Mesothelial cell of epicardium (in vitro differentiated cells): Measurements from ENCODE around the gene C6orf132. TPM values are rescaled to one million over a fixed set of nuclear protein-coding genes. Genes with fewer than 3 reads are reported as not detected.

ENCODE experiments used
- DNase-seq, 2 experiments: peaks; one replicate each; pipeline ENCODE4 v3.0.0; 2021; ENCODE audit warnings: low spot score in 2 of 2; ENCODE audit not compliant: unreplicated experiment in 2 of 2
- H3K27ac Mint-ChIP-seq: 2 replicates; pipeline ENCODE4 v1.8.0; 2021; ENCODE audit warnings: mixed read lengths
- H3K27me3 Mint-ChIP-seq: 2 replicates; pipeline ENCODE4 v1.8.0; 2021; ENCODE audit warnings: low read depth, mixed read lengths
- H3K36me3 Mint-ChIP-seq: 2 replicates; pipeline ENCODE4 v1.8.0; 2021; ENCODE audit warnings: mixed read lengths
- H3K4me1 Mint-ChIP-seq: 2 replicates; pipeline ENCODE4 v1.8.0; 2021; ENCODE audit warnings: mixed read lengths
- H3K4me3 Mint-ChIP-seq: 2 replicates; pipeline ENCODE4 v1.8.0; 2021; ENCODE audit warnings: mild to moderate bottlenecking, moderate library complexity, mixed read lengths
- H3K9me3 Mint-ChIP-seq: 2 replicates; pipeline ENCODE4 v1.8.0; 2021; ENCODE audit warnings: mixed read lengths
- CTCF ChIP-seq: fragments of 200-600 bp; sonication (generic); IDR thresholded peaks from one replicate; pipeline ENCODE4 v1.5.0; 2021; ENCODE audit warnings: antibody characterized with exemption; ENCODE audit not compliant: unreplicated experiment
- total RNA-seq: library from RNA; stranded (reverse); gene quantifications from 3 replicates; pipeline ENCODE4 v1.2.1, GENCODE V29; 2021

Gene C6orf132
- total RNA-seq, 1 donor from 2014 or later, result 22.4 TPM

GRCh38 chr6:42136508-42137193 lies 5.8 kb downstream of the C6orf132 start:
- DNase-seq, result peak; percentile 40 to 54
- H3K4me1 Mint-ChIP-seq, result peaks cover 45% of the 10 kb centered on the region

GRCh38 chr6:42135722-42136121 lies 6.7 kb downstream of the C6orf132 start:
- H3K4me1 Mint-ChIP-seq, result peaks cover 36% of the 10 kb centered on the region
- no peaks in the 10 kb centered on the region for H3K9me3 Mint-ChIP-seq
- H3K27me3 Mint-ChIP-seq, result no peaks in the 10 kb centered on the region
- no peak for TF ChIP-seq CTCF
- H3K4me3 Mint-ChIP-seq, result no peak overlapping the region
- no peak overlapping the region for H3K27ac Mint-ChIP-seq
- no peak for DNase-seq
- H3K36me3 Mint-ChIP-seq, result peaks cover 4% of the 10 kb centered on the region

More at GRCh38 chr6:42136508-42137193, 5.8 kb downstream of the C6orf132 start:
- Mint-ChIP-seq H3K4me3 (peak overlapping the region; percentile 46), H3K27ac (peak overlapping the region; percentile 99), H3K9me3 (no peaks in the 10 kb centered on the region), H3K27me3 (no peaks in the 10 kb centered on the region), H3K36me3 (peaks cover 3% of the 10 kb centered on the region)
- no peak for TF ChIP-seq CTCF

GRCh38 chr6:42135161-42135560 lies 7.3 kb downstream of the C6orf132 start:
- H3K4me3 Mint-ChIP-seq, result no peak overlapping the region

GRCh38 chr6:42133926-42134325 lies 8.5 kb downstream of the C6orf132 start:
- TF ChIP-seq CTCF, result no peak
- Mint-ChIP-seq H3K36me3 (peaks cover 4% of the 10 kb centered on the region), H3K9me3 (no peaks in the 10 kb centered on the region), H3K27me3 (no peaks in the 10 kb centered on the region), H3K4me1 (peaks cover 19% of the 10 kb centered on the region), H3K27ac (no peak overlapping the region), H3K4me3 (no peak overlapping the region)
- no peak for DNase-seq

More at GRCh38 chr6:42135161-42135560, 7.3 kb downstream of the C6orf132 start:
- Mint-ChIP-seq H3K9me3 (no peaks in the 10 kb centered on the region), H3K4me1 (peaks cover 30% of the 10 kb centered on the region), H3K36me3 (peaks cover 4% of the 10 kb centered on the region), H3K27ac (peak overlapping the region; percentile 39), H3K27me3 (no peaks in the 10 kb centered on the region)
- no peak for DNase-seq
- no peak for TF ChIP-seq CTCF

- Mint-ChIP-seq H3K27ac (no peak overlapping the region), H3K4me3 (no peak overlapping the region), H3K27me3 (no peaks in the 10 kb centered on the region), H3K9me3 (no peaks in the 10 kb centered on the region), H3K36me3 (peaks cover 10% of the 10 kb centered on the region), H3K4me1 (peaks cover 3% of the 10 kb centered on the region)
- DNase-seq, result no peak
- TF ChIP-seq CTCF, result no peak
Observed at GRCh38 chr6:42131531-42131930, 10.9 kb downstream of the C6orf132 start.
